Liver (tissue), 9 donors: ENCODE data around the gene OR2V1. TPM values are rescaled to one million over a fixed set of nuclear protein-coding genes. Genes with fewer than 3 reads are reported as not detected.

Experiments
- DNase-seq: peaks from one replicate; pipeline ENCODE4 v3.0.0-alpha.2; 2017; ENCODE audit warnings: low spot score
- H3K27ac ChIP-seq, 2 donors: one replicate each; pipeline ENCODE4 v1.7.0; 2013; ENCODE audit warnings: inconsistent platforms in 2 of 2, low read length in 2 of 2, control low read depth in 1 of 2, low read depth in 1 of 2, mild to moderate bottlenecking in 1 of 2
- H3K27me3 ChIP-seq, 4 donors: one replicate each; pipeline versions ENCODE4 v1.6.1 to v1.7.0; 2013; ENCODE audit warnings: low read length in 3 of 4, inconsistent platforms in 1 of 4, mild to moderate bottlenecking in 1 of 4, moderate library complexity in 1 of 4; ENCODE audit not compliant: control insufficient read depth in 4 of 4, insufficient read depth in 4 of 4
- H3K36me3 ChIP-seq, 4 donors: one replicate each; pipeline versions ENCODE4 v1.6.1 to v1.7.0; 2013; ENCODE audit warnings: low read length in 3 of 4, mild to moderate bottlenecking in 3 of 4, low read depth in 1 of 4, moderate library complexity in 1 of 4; ENCODE audit not compliant: control insufficient read depth in 4 of 4, insufficient read depth in 3 of 4
- H3K4me1 ChIP-seq, 4 donors: one replicate each; pipeline versions ENCODE4 v1.6.1 to v1.7.0; 2013; ENCODE audit warnings: low read length in 3 of 4, mild to moderate bottlenecking in 3 of 4, moderate library complexity in 1 of 4; ENCODE audit not compliant: control insufficient read depth in 4 of 4, insufficient read depth in 4 of 4
- H3K4me3 ChIP-seq, 3 donors: one replicate each; pipeline versions ENCODE4 v1.6.1 to v1.7.0; 2013; ENCODE audit warnings: low read length in 3 of 3, control low read depth in 1 of 3, low read depth in 1 of 3, mild to moderate bottlenecking in 1 of 3
- H3K9ac ChIP-seq, 2 donors: one replicate each; pipeline ENCODE4 v1.7.0; 2013; ENCODE audit warnings: low read length in 2 of 2, mild to moderate bottlenecking in 2 of 2, moderate library complexity in 2 of 2, control low read depth in 1 of 2, low read depth in 1 of 2
- H3K9me3 ChIP-seq, 4 donors: one replicate each; pipeline versions ENCODE4 v1.6.1 to v1.7.0; 2013; ENCODE audit warnings: low read length in 3 of 4; ENCODE audit not compliant: control insufficient read depth in 4 of 4
- EGR1 ChIP-seq, 2 donors: IDR thresholded peaks; 2 replicates each; pipeline ENCODE4 v1.6.1; 2016 to 2018; ENCODE audit warnings: antibody characterized with exemption in 2 of 2, low read depth in 2 of 2
- FOXA1 ChIP-seq: IDR thresholded peaks from 2 replicates; pipeline ENCODE4 v1.6.1; 2016; ENCODE audit warnings: antibody characterized with exemption
- FOXA2 ChIP-seq: IDR thresholded peaks from 2 replicates; pipeline ENCODE4 v1.6.1; 2016; ENCODE audit warnings: antibody characterized with exemption
- GABPA ChIP-seq, 2 donors: IDR thresholded peaks in 1 of 2; conservative IDR thresholded peaks in 1 of 2; 2 replicates each; pipeline ENCODE4 v1.6.1; 2016; ENCODE audit warnings: antibody characterized with exemption in 2 of 2, mild to moderate bottlenecking in 1 of 2, moderate library complexity in 1 of 2
- HNF4A ChIP-seq, 2 donors: conservative IDR thresholded peaks; 2 replicates each; pipeline ENCODE4 v1.6.1; 2016; ENCODE audit warnings: antibody characterized with exemption in 2 of 2, mild to moderate bottlenecking in 2 of 2
- HNF4G ChIP-seq: IDR thresholded peaks from 2 replicates; pipeline ENCODE4 v1.6.1; 2016; ENCODE audit warnings: antibody characterized with exemption
- JUND ChIP-seq, 2 donors: IDR thresholded peaks; 2 replicates each; pipeline ENCODE4 v1.6.1; 2016; ENCODE audit warnings: antibody characterized with exemption in 2 of 2
- NR2F2 ChIP-seq: IDR thresholded peaks from 2 replicates; pipeline ENCODE4 v1.6.1; 2016; ENCODE audit warnings: antibody characterized with exemption
- RAD21 ChIP-seq, 2 donors: IDR thresholded peaks; 2 replicates each; pipeline ENCODE4 v1.6.1; 2016; ENCODE audit warnings: antibody characterized with exemption in 2 of 2, mild to moderate bottlenecking in 2 of 2
- REST ChIP-seq: IDR thresholded peaks from 2 replicates; pipeline ENCODE4 v1.6.1; 2016; ENCODE audit warnings: antibody characterized with exemption, mild to moderate bottlenecking
- RXRA ChIP-seq, 2 donors: IDR thresholded peaks; 2 replicates each; pipeline ENCODE4 v1.6.1; 2017 to 2018; ENCODE audit warnings: antibody characterized with exemption in 2 of 2, mild to moderate bottlenecking in 1 of 2
- SP1 ChIP-seq: IDR thresholded peaks from 2 replicates; pipeline ENCODE4 v1.6.1; 2018; ENCODE audit warnings: antibody characterized with exemption, mild to moderate bottlenecking
- TAF1 ChIP-seq: conservative IDR thresholded peaks from 2 replicates; pipeline ENCODE4 v1.6.1; 2016; ENCODE audit warnings: antibody characterized with exemption, mild to moderate bottlenecking
- YY1 ChIP-seq: IDR thresholded peaks from 2 replicates; pipeline ENCODE4 v1.6.1; 2016; ENCODE audit warnings: antibody characterized with exemption, mild to moderate bottlenecking
- ZBTB33 ChIP-seq: IDR thresholded peaks from 2 replicates; pipeline ENCODE4 v1.6.1; 2016; ENCODE audit warnings: antibody characterized with exemption
- WGBS: extraction: QIAGEN DNeasy Blood & Tissue Kit; methylation state at CpG from one replicate; pipeline ENCODE4 v1.1.7; 2013; 5-methylcytosine and 5-hydroxymethylcytosine counted together
- polyA plus RNA-seq, 2 donors: library from polyadenylated mRNA; stranded (reverse) in 1 of 2; unstranded in 1 of 2; fragments of 200-250 nt in 1 of 2; fragments of >200 nt in 1 of 2; fragmentation: Nextera tagmentation in 1 of 2; extraction: Ambion mirVana in 1 of 2; gene quantifications; one replicate each; pipeline versions ENCODE4 v1.2.1 to v1.2.3, GENCODE V29; 2013 to 2015
- total RNA-seq, 2 donors: library from RNA; depleted of rRNA; stranded (reverse); fragments of >200 nt; gene quantifications; one replicate each; pipeline ENCODE4 v1.2.3, GENCODE V29; 2014
- TF ChIP-seq, protein P1 (sequence below): IDR thresholded peaks from 2 replicates; pipeline ENCODE4 v1.6.1; 2016; ENCODE audit warnings: antibody characterized with exemption
- TF ChIP-seq, protein P2 (sequence below): IDR thresholded peaks from 2 replicates; pipeline ENCODE4 v1.6.1; 2016; ENCODE audit warnings: antibody characterized with exemption
- TF ChIP-seq, protein P3 (sequence below): fragments of 150-350 bp; IDR thresholded peaks from 2 replicates; pipeline ENCODE4 v1.5.1; 2017; ENCODE audit warnings: improper control_type of control experiment, low read depth, low read length; ENCODE audit not compliant: missing input control
- donor health status: healthy.
- donor health status: healthy.
- donor health status: healthy.
- donor health status: healthy.
- donor health status: healthy.

OR2V1 gene
- total and polyA plus RNA-seq, 4 donors = not detected

- no peak for DNase-seq
- WGBS = 67% methylated on average over 15 of the region's 15 CpGs
Observed at GRCh38 chr5:181127907-181128626, 2.9 kb downstream of the OR2V1 start.

More at GRCh38 chr5:181127907-181128626, 2.9 kb downstream of the OR2V1 start:
- no peak overlapping the region for H3K4me3 ChIP-seq
- no peak overlapping the region for H3K9ac ChIP-seq
- TF ChIP-seq YY1 (no peak), FOXA2 (no peak), JUND (IDR thresholded peaks at IDR 0.05) (no peak), HNF4G (no peak), ZBTB33 (no peak), EGR1 (IDR thresholded peaks at IDR 0.05; ENCODE audit: low read depth in 2 of 2) (no peak), NR2F2 (no peak), RAD21 (IDR thresholded peaks at IDR 0.05) (no peak), HNF4A (conservative IDR thresholded peaks at IDR 0.05) (no peak), REST (no peak), FOXA1 (no peak), RXRA (IDR thresholded peaks at IDR 0.05) (no peak), SP1 (no peak), GABPA (IDR thresholded peaks at IDR 0.05 in 1 of 2, conservative IDR thresholded peaks at IDR 0.05 in 1 of 2) (no peak), TAF1 (no peak)
- TF ChIP-seq, protein P1, sequence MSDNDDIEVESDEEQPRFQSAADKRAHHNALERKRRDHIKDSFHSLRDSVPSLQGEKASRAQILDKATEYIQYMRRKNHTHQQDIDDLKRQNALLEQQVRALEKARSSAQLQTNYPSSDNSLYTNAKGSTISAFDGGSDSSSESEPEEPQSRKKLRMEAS = no peak
- TF ChIP-seq, protein P2, sequence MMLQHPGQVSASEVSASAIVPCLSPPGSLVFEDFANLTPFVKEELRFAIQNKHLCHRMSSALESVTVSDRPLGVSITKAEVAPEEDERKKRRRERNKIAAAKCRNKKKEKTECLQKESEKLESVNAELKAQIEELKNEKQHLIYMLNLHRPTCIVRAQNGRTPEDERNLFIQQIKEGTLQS = no peak
- TF ChIP-seq, protein P3, sequence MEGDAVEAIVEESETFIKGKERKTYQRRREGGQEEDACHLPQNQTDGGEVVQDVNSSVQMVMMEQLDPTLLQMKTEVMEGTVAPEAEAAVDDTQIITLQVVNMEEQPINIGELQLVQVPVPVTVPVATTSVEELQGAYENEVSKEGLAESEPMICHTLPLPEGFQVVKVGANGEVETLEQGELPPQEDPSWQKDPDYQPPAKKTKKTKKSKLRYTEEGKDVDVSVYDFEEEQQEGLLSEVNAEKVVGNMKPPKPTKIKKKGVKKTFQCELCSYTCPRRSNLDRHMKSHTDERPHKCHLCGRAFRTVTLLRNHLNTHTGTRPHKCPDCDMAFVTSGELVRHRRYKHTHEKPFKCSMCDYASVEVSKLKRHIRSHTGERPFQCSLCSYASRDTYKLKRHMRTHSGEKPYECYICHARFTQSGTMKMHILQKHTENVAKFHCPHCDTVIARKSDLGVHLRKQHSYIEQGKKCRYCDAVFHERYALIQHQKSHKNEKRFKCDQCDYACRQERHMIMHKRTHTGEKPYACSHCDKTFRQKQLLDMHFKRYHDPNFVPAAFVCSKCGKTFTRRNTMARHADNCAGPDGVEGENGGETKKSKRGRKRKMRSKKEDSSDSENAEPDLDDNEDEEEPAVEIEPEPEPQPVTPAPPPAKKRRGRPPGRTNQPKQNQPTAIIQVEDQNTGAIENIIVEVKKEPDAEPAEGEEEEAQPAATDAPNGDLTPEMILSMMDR = no peak
- H3K36me3 ChIP-seq = no peaks in the 10 kb centered on the region
- no peaks in the 10 kb centered on the region for H3K9me3 ChIP-seq
- peaks cover 0 to 7% (median 1%) of the 10 kb centered on the region in 4 donors for H3K27me3 ChIP-seq
- no peak overlapping the region for H3K27ac ChIP-seq
- H3K4me1 ChIP-seq = no peaks in the 10 kb centered on the region
